Measurements from ENCODE around the gene JAZF1.

JAZF1 gene

DNA sequence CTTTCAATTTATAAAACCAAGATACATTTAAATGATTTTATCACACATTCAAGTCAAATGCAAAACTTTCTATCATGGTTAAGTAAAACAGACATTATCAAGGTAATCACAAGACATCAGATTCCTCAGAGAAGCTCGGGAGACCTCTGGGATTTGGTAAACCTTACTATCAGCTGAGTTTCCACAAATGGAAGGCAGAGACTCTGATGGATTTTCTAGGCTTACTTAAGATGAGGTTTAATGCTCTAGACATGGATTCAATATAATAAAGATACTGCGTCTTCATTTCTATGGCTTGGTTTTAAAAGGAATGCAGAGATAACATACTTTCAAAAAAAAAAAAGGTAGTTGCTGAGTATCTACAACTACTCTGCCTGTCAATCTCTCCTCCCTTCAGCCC, 171.7 kb downstream of the JAZF1 start:
- Histone ChIP-seq H3K36me3 (ENCODE audit: insufficient read depth, low read length) (no peaks in the 10 kb centered on the region), H2AFZ (ENCODE audit: low read length, unreplicated experiment) (no peak overlapping the region), H3K79me2 (ENCODE audit: control insufficient read depth, insufficient read depth, low read length, unreplicated experiment) (peaks cover 3% of the 10 kb centered on the region), H3K27me3 (ENCODE audit: insufficient read depth, low read length) (no peaks in the 10 kb centered on the region), H3K4me1 (ENCODE audit: control insufficient read depth, insufficient read depth, low read length, unreplicated experiment) (peaks cover 9% of the 10 kb centered on the region), H3K27ac (ENCODE audit: low read depth, low read length) (no peak overlapping the region), H3K4me3 (ENCODE audit: low read depth, low read length) (no peak overlapping the region)

GRCh38 chr7:28008171-28008570, 172.4 kb downstream of the JAZF1 start:
- peaks cover 3% of the 10 kb centered on the region for H3K79me2 ChIP-seq (ENCODE audit: control insufficient read depth, insufficient read depth, low read length, unreplicated experiment)
- H3K27me3 ChIP-seq (ENCODE audit: insufficient read depth, low read length): no peaks in the 10 kb centered on the region
- H3K4me3 ChIP-seq (ENCODE audit: low read depth, low read length): no peak overlapping the region
- H3K4me1 ChIP-seq (ENCODE audit: control insufficient read depth, insufficient read depth, low read length, unreplicated experiment): peaks cover 8% of the 10 kb centered on the region
- no peak overlapping the region for H3K27ac ChIP-seq (ENCODE audit: low read depth, low read length)
- H3K36me3 ChIP-seq (ENCODE audit: insufficient read depth, low read length): no peaks in the 10 kb centered on the region
- H2AFZ ChIP-seq (ENCODE audit: low read length, unreplicated experiment): no peak overlapping the region

DNA sequence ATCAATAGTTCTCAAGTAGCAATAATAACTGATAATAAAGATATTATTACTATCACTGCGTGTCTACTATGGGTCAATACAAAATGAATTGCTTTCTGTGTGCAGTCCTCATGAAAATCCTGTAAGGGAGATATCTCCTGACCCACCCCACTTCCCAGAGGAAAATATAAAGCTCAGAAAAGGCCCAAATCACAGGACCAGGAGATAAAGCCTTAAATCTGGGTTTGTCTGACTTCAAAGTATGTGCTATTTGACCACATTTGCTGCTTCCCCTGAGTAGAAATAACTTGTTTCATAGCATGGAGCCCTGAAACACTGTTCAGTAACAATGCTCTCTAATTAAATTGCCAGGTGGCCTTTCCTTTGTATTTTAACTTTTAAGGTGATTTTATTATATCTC, 174.1 kb downstream of the JAZF1 start:
- no peaks in the 10 kb centered on the region for H3K36me3 ChIP-seq (ENCODE audit: insufficient read depth, low read length)
- no peak overlapping the region for H3K4me3 ChIP-seq (ENCODE audit: low read depth, low read length)
- no peaks in the 10 kb centered on the region for H3K27me3 ChIP-seq (ENCODE audit: insufficient read depth, low read length)
- peaks cover 3% of the 10 kb centered on the region for H3K79me2 ChIP-seq (ENCODE audit: control insufficient read depth, insufficient read depth, low read length, unreplicated experiment)
- no peak overlapping the region for H2AFZ ChIP-seq (ENCODE audit: low read length, unreplicated experiment)
- no peak overlapping the region for H3K27ac ChIP-seq (ENCODE audit: low read depth, low read length)
- no peaks in the 10 kb centered on the region for H3K4me1 ChIP-seq (ENCODE audit: control insufficient read depth, insufficient read depth, low read length, unreplicated experiment)

- H2AFZ ChIP-seq (ENCODE audit: low read length, unreplicated experiment): no peak overlapping the region
- H3K36me3 ChIP-seq (ENCODE audit: insufficient read depth, low read length): no peaks in the 10 kb centered on the region
These were observed 174.8 kb downstream of the JAZF1 start for GRCh38 chr7:28005847-28006231.

DNA sequence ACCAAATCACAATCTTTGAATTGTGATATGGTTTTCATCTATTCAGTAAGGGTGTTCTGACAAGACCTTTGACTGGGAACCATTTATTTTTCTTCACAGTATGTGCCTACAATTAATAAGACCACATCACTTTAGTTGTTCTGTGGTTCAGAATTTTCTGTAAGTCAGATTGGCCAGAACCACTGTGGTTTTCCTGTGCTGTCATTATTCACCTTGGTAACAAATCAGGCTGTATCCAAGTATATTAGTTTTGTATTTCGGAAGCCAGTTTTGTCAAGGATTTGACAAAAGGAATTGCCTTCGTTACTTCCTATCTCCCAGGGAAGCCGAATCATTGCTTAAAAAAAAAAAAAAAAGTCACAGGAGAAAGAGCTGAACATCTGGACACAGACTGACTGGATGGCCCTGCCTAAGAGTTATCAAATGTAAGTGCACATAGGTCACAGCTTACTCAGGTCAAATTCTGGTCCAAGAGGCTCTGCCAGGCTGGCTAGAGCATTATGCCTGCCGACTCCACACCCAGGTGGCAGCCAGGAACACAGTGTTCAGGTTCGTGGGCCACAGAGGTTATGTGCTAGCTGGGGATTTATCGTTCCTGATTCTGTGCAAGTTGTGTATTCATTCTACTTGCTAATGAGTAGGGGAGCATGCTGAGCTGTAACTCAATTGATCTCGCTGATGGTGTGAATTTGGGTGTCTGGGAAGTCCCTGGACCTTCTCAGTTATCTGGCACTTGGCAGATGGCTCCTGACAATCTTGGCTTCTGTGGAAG, 175.3 kb downstream of the JAZF1 start:
- Histone ChIP-seq H2AFZ (ENCODE audit: low read length, unreplicated experiment) (no peak overlapping the region), H3K4me3 (ENCODE audit: low read depth, low read length) (no peak overlapping the region), H3K27ac (ENCODE audit: low read depth, low read length) (no peak overlapping the region), H3K4me1 (ENCODE audit: control insufficient read depth, insufficient read depth, low read length, unreplicated experiment) (no peaks in the 10 kb centered on the region), H3K79me2 (ENCODE audit: control insufficient read depth, insufficient read depth, low read length, unreplicated experiment) (no peaks in the 10 kb centered on the region), H3K36me3 (ENCODE audit: insufficient read depth, low read length) (no peaks in the 10 kb centered on the region), H3K27me3 (ENCODE audit: insufficient read depth, low read length) (no peaks in the 10 kb centered on the region)

More at GRCh38 chr7:28005847-28006231, 174.8 kb downstream of the JAZF1 start:
- Histone ChIP-seq H3K27me3 (ENCODE audit: insufficient read depth, low read length) (no peaks in the 10 kb centered on the region), H3K4me1 (ENCODE audit: control insufficient read depth, insufficient read depth, low read length, unreplicated experiment) (no peaks in the 10 kb centered on the region), H3K4me3 (ENCODE audit: low read depth, low read length) (no peak overlapping the region), H3K27ac (ENCODE audit: low read depth, low read length) (no peak overlapping the region), H3K79me2 (ENCODE audit: control insufficient read depth, insufficient read depth, low read length, unreplicated experiment) (peaks cover 3% of the 10 kb centered on the region)

GRCh38 chr7:28003408-28003807, 177.2 kb downstream of the JAZF1 start:
- no peak overlapping the region for H3K4me3 ChIP-seq (ENCODE audit: low read depth, low read length)
- H2AFZ ChIP-seq (ENCODE audit: low read length, unreplicated experiment): no peak overlapping the region
- H3K27ac ChIP-seq (ENCODE audit: low read depth, low read length): no peak overlapping the region
- H3K79me2 ChIP-seq (ENCODE audit: control insufficient read depth, insufficient read depth, low read length, unreplicated experiment): peaks cover 3% of the 10 kb centered on the region
- no peaks in the 10 kb centered on the region for H3K4me1 ChIP-seq (ENCODE audit: control insufficient read depth, insufficient read depth, low read length, unreplicated experiment)
- no peaks in the 10 kb centered on the region for H3K36me3 ChIP-seq (ENCODE audit: insufficient read depth, low read length)
- no peaks in the 10 kb centered on the region for H3K27me3 ChIP-seq (ENCODE audit: insufficient read depth, low read length)

GRCh38 chr7:28002638-28003037, 178.0 kb downstream of the JAZF1 start:
- no peak overlapping the region for H2AFZ ChIP-seq (ENCODE audit: low read length, unreplicated experiment)
- no peak overlapping the region for H3K4me3 ChIP-seq (ENCODE audit: low read depth, low read length)
- H3K36me3 ChIP-seq (ENCODE audit: insufficient read depth, low read length): no peaks in the 10 kb centered on the region
- H3K4me1 ChIP-seq (ENCODE audit: control insufficient read depth, insufficient read depth, low read length, unreplicated experiment): no peaks in the 10 kb centered on the region
- no peak overlapping the region for H3K27ac ChIP-seq (ENCODE audit: low read depth, low read length)
- no peaks in the 10 kb centered on the region for H3K27me3 ChIP-seq (ENCODE audit: insufficient read depth, low read length)
- peaks cover 3% of the 10 kb centered on the region for H3K79me2 ChIP-seq (ENCODE audit: control insufficient read depth, insufficient read depth, low read length, unreplicated experiment)

- H3K79me2 ChIP-seq (ENCODE audit: control insufficient read depth, insufficient read depth, low read length, unreplicated experiment): peaks cover 6% of the 10 kb centered on the region
- no peaks in the 10 kb centered on the region for H3K4me1 ChIP-seq (ENCODE audit: control insufficient read depth, insufficient read depth, low read length, unreplicated experiment)
- H3K27me3 ChIP-seq (ENCODE audit: insufficient read depth, low read length): no peaks in the 10 kb centered on the region
- H3K36me3 ChIP-seq (ENCODE audit: insufficient read depth, low read length): no peaks in the 10 kb centered on the region
- no peak overlapping the region for H3K4me3 ChIP-seq (ENCODE audit: low read depth, low read length)
- no peak overlapping the region for H2AFZ ChIP-seq (ENCODE audit: low read length, unreplicated experiment)
- no peak overlapping the region for H3K27ac ChIP-seq (ENCODE audit: low read depth, low read length)
These were observed 178.7 kb downstream of the JAZF1 start for GRCh38 chr7:28001896-28002295.

DNA sequence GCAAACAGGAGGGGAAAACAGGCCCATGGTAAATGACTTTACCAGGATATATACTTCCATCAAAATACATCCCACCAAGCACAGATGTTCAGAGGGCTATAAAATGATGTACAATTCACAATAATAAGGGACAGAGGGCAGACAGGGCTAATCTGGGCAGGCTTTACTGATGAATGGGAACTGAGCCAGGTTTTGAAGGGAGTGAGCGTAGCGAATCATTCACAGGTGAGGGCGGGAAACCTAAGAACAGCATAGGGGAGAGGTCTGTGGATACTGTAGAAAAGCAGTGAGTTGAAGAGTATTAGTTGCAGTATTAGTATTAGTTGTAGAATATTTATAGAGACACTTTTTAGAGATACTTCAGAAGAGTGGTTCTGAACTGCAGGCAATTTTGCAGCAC, 180.8 kb downstream of the JAZF1 start:
- no peak overlapping the region for H2AFZ ChIP-seq (ENCODE audit: low read length, unreplicated experiment)
- no peak overlapping the region for H3K4me3 ChIP-seq (ENCODE audit: low read depth, low read length)
- H3K79me2 ChIP-seq (ENCODE audit: control insufficient read depth, insufficient read depth, low read length, unreplicated experiment): peaks cover 6% of the 10 kb centered on the region
- peaks cover 5% of the 10 kb centered on the region for H3K4me1 ChIP-seq (ENCODE audit: control insufficient read depth, insufficient read depth, low read length, unreplicated experiment)
- no peak overlapping the region for H3K27ac ChIP-seq (ENCODE audit: low read depth, low read length)
- H3K27me3 ChIP-seq (ENCODE audit: insufficient read depth, low read length): no peaks in the 10 kb centered on the region
- H3K36me3 ChIP-seq (ENCODE audit: insufficient read depth, low read length): no peaks in the 10 kb centered on the region

GRCh38 chr7:27998382-27998781, 182.2 kb downstream of the JAZF1 start:
- H3K27ac ChIP-seq (ENCODE audit: low read depth, low read length): no peak overlapping the region
- H3K36me3 ChIP-seq (ENCODE audit: insufficient read depth, low read length): no peaks in the 10 kb centered on the region
- no peaks in the 10 kb centered on the region for H3K27me3 ChIP-seq (ENCODE audit: insufficient read depth, low read length)
- peaks cover 6% of the 10 kb centered on the region for H3K79me2 ChIP-seq (ENCODE audit: control insufficient read depth, insufficient read depth, low read length, unreplicated experiment)
- H3K4me3 ChIP-seq (ENCODE audit: low read depth, low read length): no peak overlapping the region
- H3K4me1 ChIP-seq (ENCODE audit: control insufficient read depth, insufficient read depth, low read length, unreplicated experiment): peaks cover 9% of the 10 kb centered on the region
- H2AFZ ChIP-seq (ENCODE audit: low read length, unreplicated experiment): no peak overlapping the region

DNA sequence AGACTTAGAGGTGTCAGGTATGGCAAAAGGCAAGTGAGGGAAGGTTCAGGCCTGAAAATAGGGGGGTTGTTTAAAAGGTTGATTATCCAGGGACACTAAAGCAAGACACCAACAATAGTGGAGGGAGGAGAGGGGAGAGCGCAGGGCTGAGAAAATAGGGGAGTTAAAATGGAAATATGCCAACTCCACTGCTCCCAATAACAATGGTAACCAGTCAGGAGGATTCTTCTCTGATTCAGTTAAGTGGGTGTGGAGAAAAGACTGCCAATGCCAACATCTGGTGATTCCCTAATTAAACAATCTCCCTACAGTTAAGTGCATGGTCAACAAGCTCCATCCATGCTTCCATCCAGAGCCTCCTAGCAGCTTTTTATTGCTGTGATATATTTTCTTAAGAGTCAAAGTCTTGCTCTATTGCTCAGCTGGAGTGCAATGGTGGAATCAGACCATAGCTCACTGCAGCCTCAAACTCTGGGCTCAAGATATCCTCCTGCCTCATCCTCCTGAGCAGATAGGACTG, 183.3 kb downstream of the JAZF1 start:
- Histone ChIP-seq H3K27me3 (ENCODE audit: insufficient read depth, low read length) (no peaks in the 10 kb centered on the region), H3K36me3 (ENCODE audit: insufficient read depth, low read length) (no peaks in the 10 kb centered on the region), H3K27ac (ENCODE audit: low read depth, low read length) (no peak overlapping the region), H3K4me3 (ENCODE audit: low read depth, low read length) (no peak overlapping the region), H3K4me1 (ENCODE audit: control insufficient read depth, insufficient read depth, low read length, unreplicated experiment) (peaks cover 9% of the 10 kb centered on the region), H3K79me2 (ENCODE audit: control insufficient read depth, insufficient read depth, low read length, unreplicated experiment) (peaks cover 6% of the 10 kb centered on the region), H2AFZ (ENCODE audit: low read length, unreplicated experiment) (no peak overlapping the region)
